OCI-LY1 (cell line): ENCODE data around the gene DPPA5.

Source experiments
- EZH2 ChIP-seq: fragments of 200-600 bp; sonication (generic), shearing (Covaris generic); IDR thresholded peaks from 2 replicates; pipeline ENCODE4 v1.8.0; 2017; ENCODE audit warnings: borderline replicate concordance, mixed run types, mild to moderate bottlenecking, antibody characterized with exemption, low read length, moderate library complexity, mixed read lengths
- TF ChIP-seq, protein P1 (sequence below): fragments of 200-600 bp; sonication (generic), shearing (Covaris generic); IDR thresholded peaks from 2 replicates; pipeline ENCODE4 v1.5.1; 2017; ENCODE audit warnings: mild to moderate bottlenecking, antibody characterized with exemption, low read length, moderate library complexity, mixed read lengths

DNA sequence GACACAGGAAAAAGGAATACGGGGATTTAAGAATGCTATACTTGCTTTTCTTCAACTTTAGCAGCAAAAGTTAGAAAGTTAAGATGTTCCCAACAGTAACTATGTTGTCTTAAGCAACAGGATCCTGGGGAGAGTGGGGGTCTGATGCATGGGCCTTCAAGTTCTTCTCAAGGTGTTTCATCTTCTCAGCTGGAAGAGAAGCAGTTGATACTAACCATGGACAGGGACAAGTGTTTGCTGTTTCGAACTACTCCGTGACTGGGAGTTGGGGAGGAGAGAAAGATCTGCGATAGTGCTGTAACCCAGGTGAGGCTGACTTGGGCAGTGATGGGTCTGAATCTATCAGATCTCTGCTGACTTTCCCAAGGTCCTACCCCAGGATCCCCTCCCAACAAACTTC, 14.6 kb upstream of the DPPA5 start:
- TF ChIP-seq EZH2, result no peak
- TF ChIP-seq, protein P1, sequence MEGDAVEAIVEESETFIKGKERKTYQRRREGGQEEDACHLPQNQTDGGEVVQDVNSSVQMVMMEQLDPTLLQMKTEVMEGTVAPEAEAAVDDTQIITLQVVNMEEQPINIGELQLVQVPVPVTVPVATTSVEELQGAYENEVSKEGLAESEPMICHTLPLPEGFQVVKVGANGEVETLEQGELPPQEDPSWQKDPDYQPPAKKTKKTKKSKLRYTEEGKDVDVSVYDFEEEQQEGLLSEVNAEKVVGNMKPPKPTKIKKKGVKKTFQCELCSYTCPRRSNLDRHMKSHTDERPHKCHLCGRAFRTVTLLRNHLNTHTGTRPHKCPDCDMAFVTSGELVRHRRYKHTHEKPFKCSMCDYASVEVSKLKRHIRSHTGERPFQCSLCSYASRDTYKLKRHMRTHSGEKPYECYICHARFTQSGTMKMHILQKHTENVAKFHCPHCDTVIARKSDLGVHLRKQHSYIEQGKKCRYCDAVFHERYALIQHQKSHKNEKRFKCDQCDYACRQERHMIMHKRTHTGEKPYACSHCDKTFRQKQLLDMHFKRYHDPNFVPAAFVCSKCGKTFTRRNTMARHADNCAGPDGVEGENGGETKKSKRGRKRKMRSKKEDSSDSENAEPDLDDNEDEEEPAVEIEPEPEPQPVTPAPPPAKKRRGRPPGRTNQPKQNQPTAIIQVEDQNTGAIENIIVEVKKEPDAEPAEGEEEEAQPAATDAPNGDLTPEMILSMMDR, result no peak
